ENCODE measurements around the gene SCUBE1. TPM values are rescaled to one million over a fixed set of nuclear protein-coding genes. Genes with fewer than 3 reads are reported as not detected.

The SCUBE1 gene
- total and polyA plus RNA-seq, 2 experiments from 2014 or later = not detected

- Histone ChIP-seq H3K36me3 (ENCODE audit: low read depth) (no peaks in the 10 kb centered on the region), H3K9ac (peak overlapping the region; percentile 19; the same call in 1 of the 2 replicates), H3K9me2 (ENCODE audit: insufficient read depth) (no peaks in the 10 kb centered on the region), H3K9me3 (ENCODE audit: low read depth) (no peaks in the 10 kb centered on the region), H3K27ac (no peak overlapping the region), H4K20me1 (ENCODE audit: insufficient read depth) (no peaks in the 10 kb centered on the region), H3K4me3 (peak overlapping the region; percentile 51), H3K27me3 (replicated peaks; ENCODE audit: insufficient read depth) (no peaks in the 10 kb centered on the region; the same call in 1 of the 2 replicates), H3K4me1 (ENCODE audit: insufficient read depth) (no peaks in the 10 kb centered on the region), H3K79me2 (ENCODE audit: insufficient read depth) (no peaks in the 10 kb centered on the region), H2AFZ (peak overlapping the region; percentile 47; the same call in 1 of the 2 replicates), H3K4me2 (ENCODE audit: unreplicated experiment) (peak overlapping the region; percentile 68), H3F3A (ENCODE audit: insufficient read depth) (no peaks in the 10 kb centered on the region)
- in situ Hi-C loops (cut with MboI) = no loop called here
- no peak for TF ChIP-seq EZH2phosphoT487 (IDR thresholded peaks at IDR 0.05; ENCODE audit: insufficient read depth, low read depth)
- no peak for TF ChIP-seq EZH2 (IDR thresholded peaks at IDR 0.05; ENCODE audit: insufficient read depth, poor library complexity, severe bottlenecking)
- WGBS, 2 experiments (ENCODE audit: low coverage in 1 of 2, low lambda C conversion rate in 2 of 2, missing lambda C conversion rate in 2 of 2) = 4 to 7% methylated on average over 13 of the region's 13 CpGs
- DNase-seq = peak; percentile 42
These were observed 53.6 kb downstream of the SCUBE1 start for GRCh38 chr22:43289531-43289963.

GRCh38 chr22:43288807-43289420, 54.3 kb downstream of the SCUBE1 start:
- H3K27me3 ChIP-seq (replicated peaks; ENCODE audit: insufficient read depth) = no peaks in the 10 kb centered on the region; the same call in 1 of the 2 replicates
- no peaks in the 10 kb centered on the region for H3K36me3 ChIP-seq (ENCODE audit: low read depth)
- peak overlapping the region; percentile 19; the same call in 1 of the 2 replicates for H3K9ac ChIP-seq
- H3K79me2 ChIP-seq (ENCODE audit: insufficient read depth) = no peaks in the 10 kb centered on the region
- H3K9me2 ChIP-seq (ENCODE audit: insufficient read depth) = no peaks in the 10 kb centered on the region
- TF ChIP-seq EZH2phosphoT487 (IDR thresholded peaks at IDR 0.05; ENCODE audit: insufficient read depth, low read depth) = no peak
- no peak for TF ChIP-seq EZH2 (IDR thresholded peaks at IDR 0.05; ENCODE audit: insufficient read depth, poor library complexity, severe bottlenecking)
- no peaks in the 10 kb centered on the region for H4K20me1 ChIP-seq (ENCODE audit: insufficient read depth)
- no peaks in the 10 kb centered on the region for H3F3A ChIP-seq (ENCODE audit: insufficient read depth)
- no peaks in the 10 kb centered on the region for H3K4me1 ChIP-seq (ENCODE audit: insufficient read depth)
- 71 to 74% methylated on average over 12 of the region's 12 CpGs for WGBS, 2 experiments (ENCODE audit: low coverage in 1 of 2, low lambda C conversion rate in 2 of 2, missing lambda C conversion rate in 2 of 2)
- in situ Hi-C loops (cut with MboI) = no loop called here
- H3K4me2 ChIP-seq (ENCODE audit: unreplicated experiment) = peak overlapping the region; percentile 68
- no peak overlapping the region for H3K27ac ChIP-seq
- DNase-seq = no peak
- H3K4me3 ChIP-seq = peak overlapping the region; percentile 51
- peak overlapping the region; percentile 47; the same call in 1 of the 2 replicates for H2AFZ ChIP-seq
- H3K9me3 ChIP-seq (ENCODE audit: low read depth) = no peaks in the 10 kb centered on the region

- H3K4me3 ChIP-seq = no peak overlapping the region
- no peak overlapping the region for H2AFZ ChIP-seq
These were observed 54.8 kb downstream of the SCUBE1 start for GRCh38 chr22:43288378-43288777.

GRCh38 chr22:43287441-43287840, 55.7 kb downstream of the SCUBE1 start:
- Histone ChIP-seq H3K4me2 (ENCODE audit: unreplicated experiment) (no peak overlapping the region), H3K4me1 (ENCODE audit: insufficient read depth) (no peaks in the 10 kb centered on the region), H3K4me3 (no peak overlapping the region), H3K9me3 (ENCODE audit: low read depth) (no peaks in the 10 kb centered on the region), H3K27ac (no peak overlapping the region), H2AFZ (no peak overlapping the region), H4K20me1 (ENCODE audit: insufficient read depth) (no peaks in the 10 kb centered on the region), H3K79me2 (ENCODE audit: insufficient read depth) (no peaks in the 10 kb centered on the region), H3K9me2 (ENCODE audit: insufficient read depth) (no peaks in the 10 kb centered on the region), H3F3A (ENCODE audit: insufficient read depth) (no peaks in the 10 kb centered on the region), H3K9ac (no peak overlapping the region), H3K36me3 (ENCODE audit: low read depth) (no peaks in the 10 kb centered on the region), H3K27me3 (replicated peaks; ENCODE audit: insufficient read depth) (no peaks in the 10 kb centered on the region; the same call in 1 of the 2 replicates)
- 11 to 18% methylated on average over 4 of the region's 4 CpGs for WGBS, 2 experiments (ENCODE audit: low coverage in 1 of 2, low lambda C conversion rate in 2 of 2, missing lambda C conversion rate in 2 of 2)
- in situ Hi-C loops (cut with MboI) = no loop called here
- TF ChIP-seq EZH2phosphoT487 (IDR thresholded peaks at IDR 0.05; ENCODE audit: insufficient read depth, low read depth) (no peak), EZH2 (IDR thresholded peaks at IDR 0.05; ENCODE audit: insufficient read depth, poor library complexity, severe bottlenecking) (no peak)
- no peak for DNase-seq

More at GRCh38 chr22:43288378-43288777, 54.8 kb downstream of the SCUBE1 start:
- Histone ChIP-seq H3K79me2 (ENCODE audit: insufficient read depth) (no peaks in the 10 kb centered on the region), H3K27ac (no peak overlapping the region), H4K20me1 (ENCODE audit: insufficient read depth) (no peaks in the 10 kb centered on the region), H3K36me3 (ENCODE audit: low read depth) (no peaks in the 10 kb centered on the region), H3F3A (ENCODE audit: insufficient read depth) (no peaks in the 10 kb centered on the region), H3K27me3 (replicated peaks; ENCODE audit: insufficient read depth) (no peaks in the 10 kb centered on the region; the same call in 1 of the 2 replicates), H3K9me3 (ENCODE audit: low read depth) (no peaks in the 10 kb centered on the region), H3K9ac (no peak overlapping the region), H3K4me2 (ENCODE audit: unreplicated experiment) (no peak overlapping the region), H3K4me1 (ENCODE audit: insufficient read depth) (no peaks in the 10 kb centered on the region), H3K9me2 (ENCODE audit: insufficient read depth) (no peaks in the 10 kb centered on the region)
- in situ Hi-C loops (cut with MboI) = no loop called here
- WGBS, 2 experiments (ENCODE audit: low coverage in 1 of 2, low lambda C conversion rate in 2 of 2, missing lambda C conversion rate in 2 of 2) = 84 to 87% methylated on average over 15 to 16 of the region's 16 CpGs
- no peak for TF ChIP-seq EZH2 (IDR thresholded peaks at IDR 0.05; ENCODE audit: insufficient read depth, poor library complexity, severe bottlenecking)
- TF ChIP-seq EZH2phosphoT487 (IDR thresholded peaks at IDR 0.05; ENCODE audit: insufficient read depth, low read depth) = no peak
- DNase-seq = no peak

All from GM23248 (cell line).